A673 (cell line): ENCODE measurements around the gene RAB38.

Experiments used
- CTCF ChIP-seq: fragments of 300-800, 200-600 bp; sonication (generic); conservative IDR thresholded peaks from 2 replicates; pipeline ENCODE4 v1.5.1; 2017; ENCODE audit warnings: low read depth, mild to moderate bottlenecking, antibody characterized with exemption, low read length, moderate library complexity, mixed read lengths
- EZH2 ChIP-seq: fragments of 200-600 bp; sonication (generic); IDR thresholded peaks from 2 replicates; pipeline ENCODE4 v1.6.1; 2017; ENCODE audit warnings: borderline replicate concordance, low read depth, mild to moderate bottlenecking, mixed read lengths, antibody characterized with exemption, low read length; ENCODE audit not compliant: poor library complexity, severe bottlenecking

- no peak for TF ChIP-seq CTCF
- no peak for TF ChIP-seq EZH2
Measured at GRCh38 chr11:88188932-88189253, 13.7 kb upstream of the RAB38 start.
